HepG2 (cell line): Measurements from ENCODE around the gene SNHG17. TPM values are rescaled to one million over a fixed set of nuclear protein-coding genes. Genes with fewer than 3 reads are reported as not detected.
A peak's percentile ranks its signal among the peaks of the same experiment; 100 is the strongest.

Experiments used
- GFI1 ChIP-seq: sonication (generic); formaldehyde crosslinking; IDR thresholded peaks from 2 replicates; pipeline ENCODE4 v1.5.0; 2020; ENCODE audit warnings: missing genetic modification reagents, mild to moderate bottlenecking, borderline replicate concordance
- HOXA7 ChIP-seq: sonication (generic); formaldehyde crosslinking; IDR thresholded peaks from 2 replicates; pipeline ENCODE4 v1.8.1; 2022; ENCODE audit warnings: mild to moderate bottlenecking, missing genetic modification reagents, moderate library complexity
- POLR2A ChIP-seq, 2 experiments: IDR thresholded peaks; 2 replicates each; pipeline ENCODE4 v1.6.1; 2011; ENCODE audit warnings: low read depth in 2 of 2, low read length in 2 of 2, mild to moderate bottlenecking in 1 of 2, moderate library complexity in 1 of 2; ENCODE audit not compliant: insufficient read depth in 1 of 2
- ZBTB21 ChIP-seq: sonication (generic); formaldehyde crosslinking; IDR thresholded peaks from 2 replicates; pipeline ENCODE4 v1.4.0; 2020; ENCODE audit warnings: missing genetic modification reagents
- ZNF766 ChIP-seq: sonication (generic); formaldehyde crosslinking; IDR thresholded peaks from 2 replicates; pipeline ENCODE4 v1.5.0; 2020; ENCODE audit warnings: missing genetic modification reagents, borderline replicate concordance
- polyA plus RNA-seq, 8 experiments: library from polyadenylated mRNA; depleted of rRNA in 3 of 8; stranded (reverse) in 7 of 8; unstranded in 1 of 8; fragments of >200 nt; fragmentation: Illumina TruSeq in 4 of 8; extraction: Trizol in 4 of 8; gene quantifications; 2 replicates each; pipeline versions ENCODE4 v1.2.1 to v1.2.3, GENCODE V29; 2011 to 2016; ENCODE audit warnings: low read depth in 4 of 8, missing spikeins in 1 of 8, mixed read lengths in 1 of 8; ENCODE audit not compliant: insufficient read depth in 1 of 8
- total RNA-seq, 5 experiments: library from RNA; depleted of rRNA; stranded (reverse); fragments of >200 nt; fragmentation: Illumina TruSeq; extraction: Trizol; gene quantifications; 2 replicates each; pipeline ENCODE4 v1.2.3, GENCODE V29; 2016; ENCODE audit warnings: low read depth in 1 of 5
- TF ChIP-seq, protein P1 (sequence below): sonication (generic); formaldehyde crosslinking; IDR thresholded peaks from 2 replicates; pipeline ENCODE4 v1.8.0; 2022; ENCODE audit warnings: mild to moderate bottlenecking, missing genetic modification reagents
- TF ChIP-seq, protein P2 (sequence below): sonication (generic); formaldehyde crosslinking; IDR thresholded peaks from 2 replicates; pipeline ENCODE4 v1.8.1; 2023; ENCODE audit warnings: mild to moderate bottlenecking, moderate library complexity, missing genetic modification reagents
- TF ChIP-seq, protein P3 (sequence below): sonication (generic); formaldehyde crosslinking; IDR thresholded peaks from 2 replicates; pipeline ENCODE4 v1.8.1; 2023; ENCODE audit warnings: mild to moderate bottlenecking, inconsistent platforms, moderate library complexity, missing genetic modification reagents, borderline replicate concordance
- TF ChIP-seq, protein P4 (sequence below): sonication (generic); formaldehyde crosslinking; IDR thresholded peaks from 2 replicates; pipeline ENCODE4 v1.4.0; 2020; ENCODE audit warnings: mild to moderate bottlenecking, missing genetic modification reagents
- TF ChIP-seq, protein P5 (sequence below): sonication (generic); formaldehyde crosslinking; IDR thresholded peaks from 2 replicates; pipeline ENCODE4 v1.5.0; 2020; ENCODE audit warnings: missing genetic modification reagents

Gene SNHG17
- total and polyA plus RNA-seq, 2 of the 13 experiments (the other 11 are each of a cell fraction or from before 2014, with no cell fraction given) = 26.2 to 41.2 TPM

DNA sequence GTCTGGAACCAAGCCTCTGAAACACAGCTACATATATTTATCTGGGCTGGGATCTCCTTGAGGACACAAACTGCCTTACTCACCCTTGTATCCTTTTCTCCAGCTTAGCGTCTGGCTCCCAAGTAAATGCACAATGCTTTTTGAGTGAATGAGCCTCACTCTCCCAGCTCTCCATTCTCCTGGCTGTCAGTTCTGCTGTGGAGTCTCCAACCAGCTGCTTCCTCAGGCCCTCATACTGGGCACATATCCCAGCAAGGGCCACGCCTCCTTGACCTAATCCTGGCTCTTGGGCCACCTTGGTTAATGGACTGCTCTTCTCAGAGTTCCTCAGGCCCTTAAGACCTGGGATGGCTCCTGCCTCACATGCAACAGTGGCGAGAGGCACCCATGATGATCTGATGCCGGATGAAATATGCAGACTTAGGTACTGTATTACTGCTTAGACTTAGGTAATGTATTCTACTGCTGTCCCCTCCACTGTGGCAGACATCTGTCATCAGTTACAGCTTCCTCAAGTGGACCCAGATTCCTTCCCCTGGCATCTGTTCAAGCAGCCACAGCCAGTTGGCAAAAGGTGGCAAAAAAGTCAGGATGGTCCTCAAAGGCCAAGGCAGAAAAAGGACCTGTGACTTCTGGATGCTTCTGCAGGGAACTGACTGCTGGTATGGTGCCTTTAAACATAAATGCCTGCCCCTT lies 16.5 kb downstream of the SNHG17 start (continued):
- TF ChIP-seq, protein P1, sequence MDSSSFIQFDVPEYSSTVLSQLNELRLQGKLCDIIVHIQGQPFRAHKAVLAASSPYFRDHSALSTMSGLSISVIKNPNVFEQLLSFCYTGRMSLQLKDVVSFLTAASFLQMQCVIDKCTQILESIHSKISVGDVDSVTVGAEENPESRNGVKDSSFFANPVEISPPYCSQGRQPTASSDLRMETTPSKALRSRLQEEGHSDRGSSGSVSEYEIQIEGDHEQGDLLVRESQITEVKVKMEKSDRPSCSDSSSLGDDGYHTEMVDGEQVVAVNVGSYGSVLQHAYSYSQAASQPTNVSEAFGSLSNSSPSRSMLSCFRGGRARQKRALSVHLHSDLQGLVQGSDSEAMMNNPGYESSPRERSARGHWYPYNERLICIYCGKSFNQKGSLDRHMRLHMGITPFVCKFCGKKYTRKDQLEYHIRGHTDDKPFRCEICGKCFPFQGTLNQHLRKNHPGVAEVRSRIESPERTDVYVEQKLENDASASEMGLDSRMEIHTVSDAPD = no peak
- TF ChIP-seq, protein P2, sequence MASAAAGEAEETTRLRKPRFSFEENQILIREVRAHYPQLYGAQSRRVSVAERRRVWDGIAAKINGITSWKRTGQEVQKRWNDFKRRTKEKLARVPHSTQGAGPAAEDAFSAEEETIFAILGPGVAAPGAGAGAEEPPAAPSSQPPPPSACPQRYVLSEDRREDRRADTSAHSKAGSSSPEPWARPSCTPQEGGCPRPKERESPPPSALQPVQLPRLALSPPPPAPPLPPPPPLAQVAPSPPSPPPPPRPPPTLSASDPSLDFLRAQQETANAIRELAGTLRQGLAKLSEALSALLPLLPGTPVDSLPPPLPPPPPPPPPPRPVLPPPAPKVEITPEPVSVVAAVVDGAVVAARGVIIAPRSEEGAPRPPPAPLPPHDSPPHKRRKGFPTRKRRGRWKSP = no peak
- TF ChIP-seq ZBTB21 = no peak
- TF ChIP-seq ZNF766 (CRISPR knock-in tag) = 0 out of 2 replicates have a peak, but pooled peaks have one; percentile 59
- TF ChIP-seq, protein P3, sequence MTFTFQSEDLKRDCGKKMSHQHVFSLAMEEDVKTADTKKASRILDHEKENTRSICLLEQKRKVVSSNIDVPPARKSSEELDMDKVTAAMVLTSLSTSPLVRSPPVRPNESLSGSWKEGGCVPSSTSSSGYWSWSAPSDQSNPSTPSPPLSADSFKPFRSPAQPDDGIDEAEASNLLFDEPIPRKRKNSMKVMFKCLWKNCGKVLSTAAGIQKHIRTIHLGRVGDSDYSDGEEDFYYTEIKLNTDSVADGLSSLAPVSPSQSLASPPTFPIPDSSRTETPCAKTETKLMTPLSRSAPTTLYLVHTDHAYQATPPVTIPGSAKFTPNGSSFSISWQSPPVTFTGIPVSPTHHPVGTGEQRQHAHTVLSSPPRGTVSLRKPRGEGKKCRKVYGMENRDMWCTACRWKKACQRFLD (CRISPR knock-in tag) = 0 out of 2 replicates have a peak, but pooled peaks have one; percentile 68
- TF ChIP-seq GFI1 = no peak
- TF ChIP-seq, protein P4, sequence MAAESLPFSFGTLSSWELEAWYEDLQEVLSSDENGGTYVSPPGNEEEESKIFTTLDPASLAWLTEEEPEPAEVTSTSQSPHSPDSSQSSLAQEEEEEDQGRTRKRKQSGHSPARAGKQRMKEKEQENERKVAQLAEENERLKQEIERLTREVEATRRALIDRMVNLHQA = no peak
- TF ChIP-seq POLR2A (IDR thresholded peaks at IDR 0.05; ENCODE audit: insufficient read depth in 1 of 2, low read depth in 2 of 2, low read length in 2 of 2) = peak in 1 of 2 experiments; percentile 56; a peak in 3 of 4 replicates
- TF ChIP-seq HOXA7 (CRISPR knock-in tag) = no peak
- TF ChIP-seq, protein P5, sequence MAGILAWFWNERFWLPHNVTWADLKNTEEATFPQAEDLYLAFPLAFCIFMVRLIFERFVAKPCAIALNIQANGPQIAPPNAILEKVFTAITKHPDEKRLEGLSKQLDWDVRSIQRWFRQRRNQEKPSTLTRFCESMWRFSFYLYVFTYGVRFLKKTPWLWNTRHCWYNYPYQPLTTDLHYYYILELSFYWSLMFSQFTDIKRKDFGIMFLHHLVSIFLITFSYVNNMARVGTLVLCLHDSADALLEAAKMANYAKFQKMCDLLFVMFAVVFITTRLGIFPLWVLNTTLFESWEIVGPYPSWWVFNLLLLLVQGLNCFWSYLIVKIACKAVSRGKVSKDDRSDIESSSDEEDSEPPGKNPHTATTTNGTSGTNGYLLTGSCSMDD (CRISPR knock-in tag) = no peak
